Loucy (cell line): Measurements from ENCODE around the gene GPRIN1.

Source experiments
- H2AFZ ChIP-seq: fragments of 200-600 bp; sonication (generic); 2 replicates; pipeline ENCODE4 v1.6.0; 2016; ENCODE audit warnings: antibody characterized with exemption, mild to moderate bottlenecking, low read length, moderate library complexity
- H3F3A ChIP-seq: fragments of 200-600 bp; 2 replicates; pipeline ENCODE4 v1.6.0; 2016; ENCODE audit warnings: antibody characterized with exemption, low read depth, mild to moderate bottlenecking
- H3K27me3 ChIP-seq: fragments of 200-600 bp; sonication (generic); 2 replicates; pipeline ENCODE4 v1.6.1; 2014; ENCODE audit warnings: low read length, mild to moderate bottlenecking; ENCODE audit not compliant: insufficient read depth, poor library complexity, severe bottlenecking
- H3K36me3 ChIP-seq: fragments of 200-600 bp; sonication (generic); 2 replicates; pipeline ENCODE4 v1.6.1; 2016; ENCODE audit warnings: low read length; ENCODE audit not compliant: insufficient read depth
- H3K4me1 ChIP-seq: fragments of 200-600 bp; sonication (generic); 2 replicates; pipeline ENCODE4 v1.5.1; 2014; ENCODE audit warnings: low read length, mild to moderate bottlenecking; ENCODE audit not compliant: insufficient read depth, poor library complexity, severe bottlenecking
- H3K4me2 ChIP-seq: fragments of 200-600 bp; sonication (generic); 2 replicates; pipeline ENCODE4 v1.6.0; 2014; ENCODE audit warnings: antibody characterized with exemption, low read length, low read depth, mild to moderate bottlenecking; ENCODE audit not compliant: poor library complexity, severe bottlenecking
- H3K4me3 ChIP-seq: fragments of 200-600 bp; sonication (generic); 2 replicates; pipeline ENCODE4 v1.5.1; 2014; ENCODE audit warnings: low read length, mild to moderate bottlenecking, mixed read lengths; ENCODE audit not compliant: poor library complexity, severe bottlenecking
- H3K79me2 ChIP-seq: fragments of 200-600 bp; sonication (generic); 2 replicates; pipeline ENCODE4 v1.6.1; 2014; ENCODE audit warnings: low read length; ENCODE audit not compliant: insufficient read depth
- H3K9ac ChIP-seq: fragments of 200-600 bp; sonication (generic); 2 replicates; pipeline ENCODE4 v1.6.0; 2014; ENCODE audit warnings: mild to moderate bottlenecking, low read depth, low read length, moderate library complexity; ENCODE audit not compliant: poor library complexity, severe bottlenecking
- H3K9me2 ChIP-seq: fragments of 200-600 bp; sonication (generic); replicated peaks from 2 replicates; pipeline ENCODE4 v1.6.1; 2016; ENCODE audit warnings: low read depth, low read length, mixed read lengths
- H3K9me3 ChIP-seq: fragments of 200-600 bp; sonication (generic); 2 replicates; pipeline ENCODE4 v1.6.1; 2014; ENCODE audit warnings: mild to moderate bottlenecking, antibody characterized with exemption, low read length, low read depth; ENCODE audit not compliant: insufficient read depth
- H4K20me1 ChIP-seq: fragments of 200-600 bp; sonication (generic); 2 replicates; pipeline ENCODE4 v1.6.0; 2014; ENCODE audit warnings: antibody characterized with exemption, low read length, mild to moderate bottlenecking; ENCODE audit not compliant: insufficient read depth, poor library complexity, severe bottlenecking
- EZH2phosphoT487 ChIP-seq: fragments of 200-600 bp; IDR thresholded peaks from 2 replicates; pipeline ENCODE4 v1.6.1; 2018; ENCODE audit warnings: antibody characterized with exemption, mild to moderate bottlenecking, moderate library complexity, borderline replicate concordance
- TF ChIP-seq, protein P1 (sequence below): fragments of 200-600 bp; sonication (generic); conservative IDR thresholded peaks from 2 replicates; pipeline ENCODE4 v1.5.1; 2014; ENCODE audit warnings: mild to moderate bottlenecking, antibody characterized with exemption, low read length

GPRIN1 gene

DNA sequence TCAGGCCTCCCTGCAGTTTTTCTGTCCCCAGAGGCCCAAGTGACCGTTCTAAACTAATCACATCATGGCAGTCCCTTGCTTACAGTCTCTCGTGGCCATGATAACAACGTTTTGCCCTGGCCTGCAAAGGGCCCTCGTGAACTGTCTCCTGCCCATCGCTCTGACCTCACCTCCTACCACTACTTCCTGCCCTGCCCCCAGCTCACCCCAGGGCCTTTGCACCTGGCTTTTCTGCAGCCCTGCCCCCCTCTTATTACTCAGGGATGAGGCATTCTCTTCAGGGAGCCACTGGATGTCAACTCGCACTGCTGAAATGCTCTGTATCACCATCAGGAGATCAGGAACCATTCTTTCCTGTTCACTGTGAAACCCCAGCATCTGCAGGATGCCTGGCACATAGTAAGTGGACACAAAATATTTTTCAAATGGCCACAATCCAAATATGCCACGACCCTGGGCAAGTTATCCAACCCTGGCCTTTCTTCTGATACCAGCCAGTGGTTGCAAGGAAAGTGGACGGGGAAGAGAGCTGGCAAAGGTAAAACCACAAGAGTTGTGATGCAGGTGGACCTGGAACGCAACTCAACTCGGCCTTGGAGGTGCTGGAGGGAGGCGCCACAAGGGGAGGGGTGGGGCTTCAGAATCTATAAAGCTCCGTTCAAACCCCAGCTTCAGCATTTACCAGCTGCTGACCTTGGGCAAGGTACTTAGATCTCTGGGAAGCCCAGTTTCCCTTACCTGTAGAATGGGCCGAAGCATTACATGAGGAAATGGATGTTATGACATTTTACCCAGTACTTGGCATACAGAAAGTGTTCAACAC, 18.7 kb upstream of the GPRIN1 start:
- no peaks in the 10 kb centered on the region for H3K4me1 ChIP-seq
- no peak for TF ChIP-seq EZH2phosphoT487
- TF ChIP-seq, protein P1, sequence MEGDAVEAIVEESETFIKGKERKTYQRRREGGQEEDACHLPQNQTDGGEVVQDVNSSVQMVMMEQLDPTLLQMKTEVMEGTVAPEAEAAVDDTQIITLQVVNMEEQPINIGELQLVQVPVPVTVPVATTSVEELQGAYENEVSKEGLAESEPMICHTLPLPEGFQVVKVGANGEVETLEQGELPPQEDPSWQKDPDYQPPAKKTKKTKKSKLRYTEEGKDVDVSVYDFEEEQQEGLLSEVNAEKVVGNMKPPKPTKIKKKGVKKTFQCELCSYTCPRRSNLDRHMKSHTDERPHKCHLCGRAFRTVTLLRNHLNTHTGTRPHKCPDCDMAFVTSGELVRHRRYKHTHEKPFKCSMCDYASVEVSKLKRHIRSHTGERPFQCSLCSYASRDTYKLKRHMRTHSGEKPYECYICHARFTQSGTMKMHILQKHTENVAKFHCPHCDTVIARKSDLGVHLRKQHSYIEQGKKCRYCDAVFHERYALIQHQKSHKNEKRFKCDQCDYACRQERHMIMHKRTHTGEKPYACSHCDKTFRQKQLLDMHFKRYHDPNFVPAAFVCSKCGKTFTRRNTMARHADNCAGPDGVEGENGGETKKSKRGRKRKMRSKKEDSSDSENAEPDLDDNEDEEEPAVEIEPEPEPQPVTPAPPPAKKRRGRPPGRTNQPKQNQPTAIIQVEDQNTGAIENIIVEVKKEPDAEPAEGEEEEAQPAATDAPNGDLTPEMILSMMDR = no peak
- H3K79me2 ChIP-seq = no peaks in the 10 kb centered on the region
- no peak overlapping the region for H3K4me3 ChIP-seq
- H4K20me1 ChIP-seq = no peaks in the 10 kb centered on the region
- H3K9me3 ChIP-seq = no peaks in the 10 kb centered on the region
- no peaks in the 10 kb centered on the region for H3K36me3 ChIP-seq
- H3F3A ChIP-seq = no peaks in the 10 kb centered on the region
- no peaks in the 10 kb centered on the region for H3K9me2 ChIP-seq
- H3K4me2 ChIP-seq = no peak overlapping the region
- no peaks in the 10 kb centered on the region for H3K27me3 ChIP-seq
- no peak overlapping the region for H3K9ac ChIP-seq
- H2AFZ ChIP-seq = no peak overlapping the region

DNA sequence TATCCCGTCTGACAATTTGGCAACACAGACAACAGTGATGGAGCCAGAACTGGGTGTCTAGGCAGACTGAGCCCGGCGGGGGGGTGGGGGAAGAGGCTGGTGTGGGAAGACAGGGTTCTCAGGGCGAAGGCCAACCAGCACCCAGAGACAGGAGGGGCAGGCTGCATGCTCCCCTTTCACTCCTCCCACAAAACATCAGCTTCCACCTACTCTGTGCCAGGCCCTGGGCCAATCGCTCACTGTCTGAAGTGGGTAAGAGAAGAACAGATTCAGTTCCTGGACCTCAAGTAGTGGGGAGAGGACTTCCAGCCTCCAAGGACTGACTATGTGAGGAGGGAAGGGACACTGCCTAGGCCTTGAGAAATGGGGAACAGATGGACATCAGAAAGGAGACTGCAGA, 17.6 kb upstream of the GPRIN1 start:
- H3K9ac ChIP-seq = no peak overlapping the region
- no peaks in the 10 kb centered on the region for H3K36me3 ChIP-seq
- no peak overlapping the region for H3K4me2 ChIP-seq
- no peaks in the 10 kb centered on the region for H3F3A ChIP-seq
- H3K9me3 ChIP-seq = no peaks in the 10 kb centered on the region
- no peaks in the 10 kb centered on the region for H3K27me3 ChIP-seq
- H3K79me2 ChIP-seq = no peaks in the 10 kb centered on the region
- H3K4me1 ChIP-seq = no peaks in the 10 kb centered on the region
- H3K4me3 ChIP-seq = no peak overlapping the region
- H2AFZ ChIP-seq = no peak overlapping the region
- TF ChIP-seq, protein P1 = no peak
- no peak for TF ChIP-seq EZH2phosphoT487
- H4K20me1 ChIP-seq = no peaks in the 10 kb centered on the region
- no peaks in the 10 kb centered on the region for H3K9me2 ChIP-seq

DNA sequence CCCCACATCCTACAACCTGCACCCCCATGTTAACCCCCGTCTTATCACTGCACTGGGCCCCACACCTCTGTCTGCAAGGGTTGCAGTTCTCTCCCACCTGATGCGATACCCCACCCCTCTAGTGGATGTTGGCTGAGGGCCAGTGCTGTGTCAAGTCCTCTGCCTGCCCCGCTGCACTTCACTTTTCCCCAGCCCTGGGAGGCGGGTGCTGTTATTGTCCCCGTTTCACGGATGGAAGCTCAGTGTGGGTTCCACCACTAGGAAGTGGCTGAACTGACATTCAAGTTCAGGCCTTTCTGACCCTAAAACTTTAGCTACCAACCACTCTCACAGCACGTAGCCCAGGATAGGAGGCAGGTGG, 16.9 kb upstream of the GPRIN1 start:
- Histone ChIP-seq H3F3A (no peaks in the 10 kb centered on the region), H3K79me2 (no peaks in the 10 kb centered on the region), H3K9me2 (no peaks in the 10 kb centered on the region), H3K9ac (no peak overlapping the region), H4K20me1 (no peaks in the 10 kb centered on the region), H3K4me1 (no peaks in the 10 kb centered on the region), H3K27me3 (no peaks in the 10 kb centered on the region), H3K9me3 (no peaks in the 10 kb centered on the region), H3K36me3 (no peaks in the 10 kb centered on the region), H3K4me2 (no peak overlapping the region), H2AFZ (no peak overlapping the region), H3K4me3 (no peak overlapping the region)
- TF ChIP-seq, protein P1 = no peak
- no peak for TF ChIP-seq EZH2phosphoT487
